ENCODE measurements around the gene KLHDC7B. TPM values are rescaled to one million over a fixed set of nuclear protein-coding genes. Genes with fewer than 3 reads are reported as not detected.

The KLHDC7B gene
- total RNA-seq, 1 donor from 2014 or later, result 0.07 TPM

GRCh38 chr22:50546326-50547262 is 895 bp downstream of the KLHDC7B start:
- no peak overlapping the region for H3K4me3 Mint-ChIP-seq
- no peak for TF ChIP-seq CTCF (IDR thresholded peaks at IDR 0.05; ENCODE audit: unreplicated experiment)
- H3K9me3 Mint-ChIP-seq, result no peaks in the 10 kb centered on the region
- H3K27ac Mint-ChIP-seq, result no peak overlapping the region
- peaks cover 13% of the 10 kb centered on the region for H3K4me1 Mint-ChIP-seq
- no peak for DNase-seq (ENCODE audit: low spot score in 2 of 2, unreplicated experiment in 2 of 2)
- no peaks in the 10 kb centered on the region for H3K36me3 Mint-ChIP-seq
- no peaks in the 10 kb centered on the region for H3K27me3 Mint-ChIP-seq (ENCODE audit: low read depth)

GRCh38 chr22:50547263-50547985 is 1.7 kb downstream of the KLHDC7B start:
- Mint-ChIP-seq H3K27ac (no peak overlapping the region), H3K36me3 (no peaks in the 10 kb centered on the region), H3K9me3 (no peaks in the 10 kb centered on the region), H3K4me1 (peaks cover 13% of the 10 kb centered on the region), H3K27me3 (ENCODE audit: low read depth) (no peaks in the 10 kb centered on the region), H3K4me3 (no peak overlapping the region)
- no peak for TF ChIP-seq CTCF (IDR thresholded peaks at IDR 0.05; ENCODE audit: unreplicated experiment)
- DNase-seq (ENCODE audit: low spot score in 2 of 2, unreplicated experiment in 2 of 2), result no peak

- H3K27me3 Mint-ChIP-seq (ENCODE audit: low read depth), result no peaks in the 10 kb centered on the region
- H3K36me3 Mint-ChIP-seq, result no peaks in the 10 kb centered on the region
- no peak for TF ChIP-seq CTCF (IDR thresholded peaks at IDR 0.05; ENCODE audit: unreplicated experiment)
- H3K4me3 Mint-ChIP-seq, result no peak overlapping the region
- peaks cover 13% of the 10 kb centered on the region for H3K4me1 Mint-ChIP-seq
- no peak for DNase-seq (ENCODE audit: low spot score in 2 of 2, unreplicated experiment in 2 of 2)
- no peak overlapping the region for H3K27ac Mint-ChIP-seq
- H3K9me3 Mint-ChIP-seq, result no peaks in the 10 kb centered on the region
Measured at GRCh38 chr22:50548040-50548920, 2.6 kb downstream of the KLHDC7B start.

DNA sequence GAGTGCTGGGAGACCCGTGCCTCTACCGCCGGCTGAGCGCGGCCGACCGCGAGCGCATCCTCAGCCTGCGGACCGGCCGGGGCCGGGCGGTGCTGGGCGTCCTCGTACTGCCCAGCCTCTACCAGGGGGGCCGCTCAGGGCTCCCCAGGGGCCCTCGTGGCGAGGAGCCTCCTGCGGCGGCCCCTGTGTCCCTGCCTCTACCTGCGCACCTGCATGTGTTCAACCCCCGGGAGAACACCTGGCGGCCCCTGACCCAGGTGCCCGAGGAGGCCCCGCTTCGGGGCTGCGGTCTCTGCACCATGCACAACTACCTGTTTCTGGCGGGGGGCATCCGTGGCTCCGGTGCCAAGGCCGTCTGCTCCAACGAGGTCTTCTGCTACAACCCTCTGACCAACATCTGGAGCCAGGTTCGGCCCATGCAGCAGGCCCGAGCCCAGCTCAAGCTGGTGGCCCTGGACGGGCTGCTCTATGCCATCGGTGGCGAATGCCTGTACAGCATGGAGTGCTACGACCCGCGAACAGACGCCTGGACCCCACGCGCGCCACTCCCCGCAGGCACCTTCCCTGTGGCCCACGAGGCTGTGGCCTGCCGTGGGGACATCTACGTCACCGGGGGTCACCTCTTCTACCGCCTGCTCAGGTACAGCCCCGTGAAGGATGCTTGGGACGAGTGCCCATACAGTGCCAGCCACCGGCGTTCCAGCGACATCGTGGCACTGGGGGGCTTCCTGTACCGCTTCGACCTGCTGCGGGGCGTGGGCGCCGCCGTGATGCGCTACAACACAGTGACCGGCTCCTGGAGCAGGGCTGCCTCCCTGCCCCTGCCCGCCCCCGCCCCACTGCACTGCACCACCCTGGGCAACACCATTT is 3.5 kb downstream of the KLHDC7B start:
- H3K4me1 Mint-ChIP-seq, result peaks cover 13% of the 10 kb centered on the region
- no peaks in the 10 kb centered on the region for H3K27me3 Mint-ChIP-seq (ENCODE audit: low read depth)
- no peak overlapping the region for H3K27ac Mint-ChIP-seq
- H3K36me3 Mint-ChIP-seq, result no peaks in the 10 kb centered on the region
- H3K4me3 Mint-ChIP-seq, result no peak overlapping the region
- H3K9me3 Mint-ChIP-seq, result no peaks in the 10 kb centered on the region
- DNase-seq (ENCODE audit: low spot score in 2 of 2, unreplicated experiment in 2 of 2), result no peak
- TF ChIP-seq CTCF (IDR thresholded peaks at IDR 0.05; ENCODE audit: unreplicated experiment), result no peak

Measured in mesothelial cell of epicardium (in vitro differentiated cells).